GM12891 (cell line): ENCODE data around the gene DHRSX.
"Not testable (repeated sequence)": the region's sequence is repeated elsewhere in the genome, so short reads cannot be mapped to it uniquely, and the experiment has no call there.

Experiments
- POLR2A ChIP-seq: IDR thresholded peaks from 2 replicates; pipeline ENCODE4 v1.6.1; 2011; ENCODE audit warnings: low read depth, low read length, control low read depth
- POLR2AphosphoS5 ChIP-seq: IDR thresholded peaks from 2 replicates; pipeline ENCODE4 v1.6.1; 2011; ENCODE audit warnings: low read depth, low read length, control low read depth
- POU2F2 ChIP-seq: IDR thresholded peaks from 2 replicates; pipeline ENCODE4 v1.6.1; 2011; ENCODE audit warnings: low read depth, mild to moderate bottlenecking, control low read depth, low read length, moderate library complexity
- SPI1 ChIP-seq: IDR thresholded peaks from 2 replicates; pipeline ENCODE4 v1.6.1; 2011; ENCODE audit warnings: low read depth, low read length, control low read depth

DNA sequence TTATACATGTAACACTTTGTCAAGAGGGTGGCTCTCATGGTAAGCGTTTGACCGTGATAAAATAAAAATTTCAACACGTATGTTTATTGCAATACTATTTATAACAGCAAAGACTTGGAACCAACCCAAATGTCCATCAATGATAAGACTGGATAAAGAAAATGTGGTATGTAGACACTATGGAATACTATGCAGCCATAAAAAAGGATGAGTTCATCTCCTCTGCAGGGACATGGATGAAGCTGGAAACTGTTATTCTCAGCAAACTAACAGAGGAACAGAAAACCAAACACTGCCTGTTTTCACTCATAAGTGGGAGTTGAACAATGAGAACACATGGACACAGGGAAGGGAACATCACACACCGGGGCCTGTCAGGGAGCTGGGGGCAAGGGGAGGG is 150.1 kb downstream of the DHRSX start:
- not testable (repeated sequence) for TF ChIP-seq POLR2AphosphoS5, SPI1, POLR2A, POU2F2
